ENCODE measurements around the gene LGI1. TPM values are rescaled to one million over a fixed set of nuclear protein-coding genes. Genes with fewer than 3 reads are reported as not detected.

Gene LGI1
- total and polyA plus RNA-seq, 2 donors from 2014 or later = not detected

- H3K9me3 ChIP-seq (ENCODE audit: control insufficient read depth in 2 of 3, insufficient read depth in 1 of 3, low read length in 3 of 3) = no peaks in the 10 kb centered on the region
- no peak overlapping the region for H3K4me3 ChIP-seq (ENCODE audit: low read length in 3 of 3)
- FAIRE-seq = no peak
- no peak overlapping the region for H3K27ac ChIP-seq (ENCODE audit: low read depth in 2 of 2, low read length in 2 of 2)
- intact Hi-C loops (cut with DNase I) = no loop called here
- H3K4me1 ChIP-seq (ENCODE audit: control insufficient read depth in 2 of 3, insufficient read depth in 2 of 3, low read depth in 1 of 3, low read length in 3 of 3) = no peaks in the 10 kb centered on the region
- no peaks in the 10 kb centered on the region for H3K36me3 ChIP-seq (ENCODE audit: control insufficient read depth in 2 of 3, insufficient read depth in 3 of 3, low read length in 3 of 3)
- no peak for DNase-seq
- TF ChIP-seq CTCF (IDR thresholded peaks at IDR 0.05; ENCODE audit: borderline replicate concordance, extremely low read depth, insufficient read depth) = no peak
- no peak overlapping the region for H3K9ac ChIP-seq (ENCODE audit: low read length in 3 of 3)
- no peaks in the 10 kb centered on the region for H3K27me3 ChIP-seq (ENCODE audit: control insufficient read depth, insufficient read depth, low read length)
These were observed 15.4 kb downstream of the LGI1 start for GRCh38 chr10:93773120-93773519.

- no peak for DNase-seq
- H3K9me3 ChIP-seq (ENCODE audit: control insufficient read depth in 2 of 3, insufficient read depth in 1 of 3, low read length in 3 of 3) = no peaks in the 10 kb centered on the region
- TF ChIP-seq CTCF (IDR thresholded peaks at IDR 0.05; ENCODE audit: borderline replicate concordance, extremely low read depth, insufficient read depth) = no peak
- H3K4me3 ChIP-seq (ENCODE audit: low read length in 3 of 3) = no peak overlapping the region
- H3K27me3 ChIP-seq (ENCODE audit: control insufficient read depth, insufficient read depth, low read length) = no peaks in the 10 kb centered on the region
- H3K36me3 ChIP-seq (ENCODE audit: control insufficient read depth in 2 of 3, insufficient read depth in 3 of 3, low read length in 3 of 3) = no peaks in the 10 kb centered on the region
- intact Hi-C loops (cut with DNase I) = no loop called here
- no peak for FAIRE-seq
- no peak overlapping the region for H3K27ac ChIP-seq (ENCODE audit: low read depth in 2 of 2, low read length in 2 of 2)
- H3K4me1 ChIP-seq (ENCODE audit: control insufficient read depth in 2 of 3, insufficient read depth in 2 of 3, low read depth in 1 of 3, low read length in 3 of 3) = no peaks in the 10 kb centered on the region
- no peak overlapping the region for H3K9ac ChIP-seq (ENCODE audit: low read length in 3 of 3)
These were observed 16.0 kb downstream of the LGI1 start for GRCh38 chr10:93773705-93774104.

GRCh38 chr10:93775356-93775755, 17.6 kb downstream of the LGI1 start:
- H3K27me3 ChIP-seq (ENCODE audit: control insufficient read depth, insufficient read depth, low read length) = no peaks in the 10 kb centered on the region
- DNase-seq = no peak
- intact Hi-C loops (cut with DNase I) = no loop called here
- no peak overlapping the region for H3K4me3 ChIP-seq (ENCODE audit: low read length in 3 of 3)
- H3K36me3 ChIP-seq (ENCODE audit: control insufficient read depth in 2 of 3, insufficient read depth in 3 of 3, low read length in 3 of 3) = no peaks in the 10 kb centered on the region
- no peak for FAIRE-seq
- no peaks in the 10 kb centered on the region for H3K9me3 ChIP-seq (ENCODE audit: control insufficient read depth in 2 of 3, insufficient read depth in 1 of 3, low read length in 3 of 3)
- no peaks in the 10 kb centered on the region for H3K4me1 ChIP-seq (ENCODE audit: control insufficient read depth in 2 of 3, insufficient read depth in 2 of 3, low read depth in 1 of 3, low read length in 3 of 3)
- no peak overlapping the region for H3K27ac ChIP-seq (ENCODE audit: low read depth in 2 of 2, low read length in 2 of 2)
- no peak for TF ChIP-seq CTCF (IDR thresholded peaks at IDR 0.05; ENCODE audit: borderline replicate concordance, extremely low read depth, insufficient read depth)
- H3K9ac ChIP-seq (ENCODE audit: low read length in 3 of 3) = no peak overlapping the region

GRCh38 chr10:93777092-93777491, 19.4 kb downstream of the LGI1 start:
- no peaks in the 10 kb centered on the region for H3K4me1 ChIP-seq (ENCODE audit: control insufficient read depth in 2 of 3, insufficient read depth in 2 of 3, low read depth in 1 of 3, low read length in 3 of 3)
- intact Hi-C loops (cut with DNase I) = no loop called here
- H3K9ac ChIP-seq (ENCODE audit: low read length in 3 of 3) = no peak overlapping the region
- no peak for TF ChIP-seq CTCF (IDR thresholded peaks at IDR 0.05; ENCODE audit: borderline replicate concordance, extremely low read depth, insufficient read depth)
- no peak overlapping the region for H3K4me3 ChIP-seq (ENCODE audit: low read length in 3 of 3)
- no peaks in the 10 kb centered on the region for H3K36me3 ChIP-seq (ENCODE audit: control insufficient read depth in 2 of 3, insufficient read depth in 3 of 3, low read length in 3 of 3)
- H3K9me3 ChIP-seq (ENCODE audit: control insufficient read depth in 2 of 3, insufficient read depth in 1 of 3, low read length in 3 of 3) = no peaks in the 10 kb centered on the region
- H3K27me3 ChIP-seq (ENCODE audit: control insufficient read depth, insufficient read depth, low read length) = no peaks in the 10 kb centered on the region
- no peak for FAIRE-seq
- DNase-seq = no peak
- no peak overlapping the region for H3K27ac ChIP-seq (ENCODE audit: low read depth in 2 of 2, low read length in 2 of 2)
